HUES48 (cell line): ENCODE measurements around the gene CACNA1C.

Experiments used
- H3K27ac ChIP-seq: one replicate; pipeline ENCODE4 v1.7.0; 2013; ENCODE audit warnings: low read depth, low read length, inconsistent platforms
- H3K27me3 ChIP-seq: 2 replicates; pipeline ENCODE4 v1.6.1; 2013; ENCODE audit warnings: mild to moderate bottlenecking, low read length; ENCODE audit not compliant: control insufficient read depth, insufficient read depth
- H3K36me3 ChIP-seq: 2 replicates; pipeline ENCODE4 v1.6.1; 2013; ENCODE audit warnings: low read length; ENCODE audit not compliant: control insufficient read depth, insufficient read depth
- H3K4me1 ChIP-seq: 2 replicates; pipeline ENCODE4 v1.6.1; 2013; ENCODE audit warnings: mild to moderate bottlenecking, low read length; ENCODE audit not compliant: control insufficient read depth, insufficient read depth
- H3K4me3 ChIP-seq: 2 replicates; pipeline ENCODE4 v1.5.1; 2013; ENCODE audit warnings: mild to moderate bottlenecking, low read depth, low read length
- H3K9ac ChIP-seq: 2 replicates; pipeline ENCODE4 v1.6.1; 2013; ENCODE audit warnings: mild to moderate bottlenecking, low read depth, low read length, moderate library complexity
- H3K9me3 ChIP-seq: 2 replicates; pipeline ENCODE4 v1.6.1; 2013; ENCODE audit warnings: low read length; ENCODE audit not compliant: control insufficient read depth, insufficient read depth

Gene CACNA1C

DNA sequence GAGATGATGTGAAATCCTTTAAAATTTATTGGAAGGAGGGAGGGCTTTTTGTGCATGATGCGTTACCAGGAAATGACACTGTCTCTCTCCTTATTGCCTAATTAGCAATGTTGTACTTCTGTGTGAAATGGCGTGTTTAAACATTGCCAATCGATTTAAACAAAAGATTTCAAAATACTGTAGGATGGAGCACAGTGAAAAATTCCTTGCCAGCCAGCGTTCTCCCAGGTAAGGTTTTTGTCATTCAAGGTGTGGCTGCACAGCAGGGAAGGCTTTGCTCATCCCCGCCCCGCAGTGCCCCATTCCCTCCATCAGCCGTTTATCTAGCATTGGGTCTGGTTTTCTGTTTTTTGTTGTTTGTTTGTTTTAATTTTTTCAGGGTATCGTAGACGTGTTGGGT lies 137.3 kb downstream of the CACNA1C start:
- Histone ChIP-seq H3K36me3 (no peaks in the 10 kb centered on the region), H3K4me3 (0 out of 2 replicates have a peak overlapping the region, but pooled peaks have one; percentile 23), H3K4me1 (peaks cover 32% of the 10 kb centered on the region), H3K27me3 (no peaks in the 10 kb centered on the region), H3K9me3 (no peaks in the 10 kb centered on the region), H3K27ac (no peak overlapping the region), H3K9ac (no peak overlapping the region)

DNA sequence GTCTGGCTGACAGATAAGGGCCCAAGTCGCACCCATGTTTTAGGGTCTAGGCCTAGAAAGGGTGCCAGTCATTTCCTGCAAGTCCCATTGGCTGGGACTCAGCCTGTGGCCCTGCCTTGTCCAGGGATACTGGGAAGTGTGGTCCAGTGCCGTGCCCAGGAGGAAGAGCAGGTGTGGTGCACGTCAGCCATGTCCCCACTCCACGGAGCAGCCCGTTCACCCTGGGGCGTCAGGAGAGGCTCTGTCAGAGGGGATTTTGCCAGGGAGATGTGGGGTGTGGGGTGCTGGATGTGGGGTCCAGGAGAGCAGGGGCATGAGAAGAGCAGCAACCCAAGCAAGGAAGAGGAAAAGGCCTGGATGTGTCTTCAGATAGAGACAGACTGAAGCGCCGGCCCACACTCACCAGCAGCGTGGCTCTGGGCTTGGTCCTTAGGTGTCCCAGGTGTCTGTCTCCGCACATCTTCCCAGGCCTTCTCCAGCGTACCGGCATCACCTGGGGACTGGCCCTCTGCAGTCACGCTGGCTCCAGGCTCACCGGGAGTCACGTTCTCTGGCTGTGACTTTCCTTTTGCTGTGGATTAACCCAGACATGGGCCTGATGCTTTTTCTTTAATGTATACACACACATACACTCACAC lies 138.2 kb downstream of the CACNA1C start:
- Histone ChIP-seq H3K27ac (no peak overlapping the region), H3K27me3 (no peaks in the 10 kb centered on the region), H3K9ac (no peak overlapping the region), H3K9me3 (no peaks in the 10 kb centered on the region), H3K4me1 (peaks cover 32% of the 10 kb centered on the region), H3K4me3 (no peak overlapping the region), H3K36me3 (no peaks in the 10 kb centered on the region)

DNA sequence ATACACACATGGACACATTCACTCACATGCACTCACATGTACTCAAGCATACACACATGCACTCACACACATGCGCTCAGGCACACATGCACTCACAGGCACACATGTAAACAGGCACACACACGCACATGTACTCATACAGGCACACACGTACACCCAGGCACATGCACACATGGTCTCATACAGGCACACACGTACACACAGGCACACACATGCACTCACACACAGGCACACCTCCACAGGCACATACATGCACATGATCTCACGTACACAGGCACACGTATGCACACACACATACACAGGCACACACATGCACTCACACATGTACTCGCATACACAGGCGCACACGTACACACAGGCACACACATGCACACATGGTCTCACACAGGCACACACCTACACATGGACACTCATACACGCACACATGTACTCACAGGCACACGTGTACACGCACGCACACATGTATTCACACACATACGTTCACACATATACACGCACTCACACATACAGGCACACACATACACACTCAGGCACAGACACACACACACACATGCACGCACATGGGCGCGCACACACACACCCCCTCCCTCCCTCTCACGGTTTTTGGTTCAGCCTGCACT lies 138.9 kb downstream of the CACNA1C start:
- Histone ChIP-seq H3K9ac (no peak overlapping the region), H3K27ac (no peak overlapping the region), H3K36me3 (no peaks in the 10 kb centered on the region), H3K4me3 (no peak overlapping the region), H3K9me3 (no peaks in the 10 kb centered on the region), H3K27me3 (no peaks in the 10 kb centered on the region), H3K4me1 (peaks cover 35% of the 10 kb centered on the region)

DNA sequence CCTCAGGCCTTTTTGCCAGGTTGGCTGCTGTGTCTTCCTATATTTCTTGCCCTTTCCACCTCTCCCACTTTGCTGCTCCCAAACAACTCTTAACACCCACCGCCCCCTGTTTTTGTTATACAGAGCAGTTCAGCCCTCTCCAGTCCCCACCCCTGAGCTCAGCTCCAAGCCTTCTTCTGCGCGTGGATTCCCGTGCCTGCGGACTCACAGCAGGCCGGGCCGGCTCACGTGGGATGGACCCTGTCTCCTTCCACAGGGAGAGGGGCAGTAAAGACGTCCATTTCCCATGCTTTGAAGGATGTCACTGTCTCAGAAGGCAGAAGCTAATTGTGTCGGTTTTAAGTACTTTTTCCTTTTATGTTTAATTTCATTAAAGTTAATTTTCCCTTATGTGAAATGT lies 139.4 kb downstream of the CACNA1C start:
- no peaks in the 10 kb centered on the region for H3K9me3 ChIP-seq
- H3K9ac ChIP-seq, result no peak overlapping the region
- H3K4me1 ChIP-seq, result peaks cover 41% of the 10 kb centered on the region
- H3K27ac ChIP-seq, result no peak overlapping the region
- no peaks in the 10 kb centered on the region for H3K36me3 ChIP-seq
- H3K27me3 ChIP-seq, result no peaks in the 10 kb centered on the region
- no peak overlapping the region for H3K4me3 ChIP-seq

DNA sequence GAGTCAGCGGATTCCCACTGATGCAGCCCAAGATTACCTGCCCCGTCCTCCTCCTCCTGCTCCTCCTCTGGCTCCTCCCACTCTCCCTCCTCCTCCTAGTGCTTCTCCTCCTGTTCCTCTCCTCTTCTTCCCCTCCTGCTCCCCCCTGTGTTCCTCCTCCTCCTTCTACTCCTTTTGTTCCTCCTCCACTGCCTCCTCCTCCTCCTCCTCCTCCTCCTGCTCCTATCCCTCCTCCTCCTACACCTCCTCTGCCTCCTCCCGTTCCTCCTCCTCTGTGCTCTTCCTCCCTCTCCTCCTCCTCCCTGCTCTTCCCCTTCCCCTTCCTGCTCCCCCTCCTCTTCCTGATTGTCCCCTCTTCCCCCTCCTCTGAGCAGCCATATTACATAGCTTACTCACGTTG lies 141.3 kb downstream of the CACNA1C start:
- no peaks in the 10 kb centered on the region for H3K36me3 ChIP-seq
- no peaks in the 10 kb centered on the region for H3K27me3 ChIP-seq
- no peak overlapping the region for H3K9ac ChIP-seq
- peaks cover 58% of the 10 kb centered on the region for H3K4me1 ChIP-seq
- H3K4me3 ChIP-seq, result no peak overlapping the region
- no peak overlapping the region for H3K27ac ChIP-seq
- no peaks in the 10 kb centered on the region for H3K9me3 ChIP-seq

DNA sequence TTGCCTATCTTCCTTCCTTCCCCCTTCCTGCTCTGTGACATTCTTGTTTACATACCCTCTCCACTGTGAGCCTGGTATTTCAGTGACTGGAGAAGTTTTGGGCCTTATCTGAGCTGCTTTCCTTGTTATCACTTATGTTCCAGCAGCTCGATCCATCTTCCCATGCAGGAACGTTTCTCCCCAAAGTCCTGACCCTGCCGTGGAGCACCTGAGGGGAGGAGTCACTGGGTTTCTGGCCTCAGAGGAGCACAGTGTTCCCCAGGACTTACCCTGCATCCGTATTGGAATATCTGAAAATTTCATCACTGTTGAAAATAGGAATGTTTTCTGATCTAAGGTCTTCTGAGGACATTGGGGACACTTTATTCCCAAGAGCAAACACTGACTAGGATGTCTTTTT lies 141.8 kb downstream of the CACNA1C start:
- Histone ChIP-seq H3K27me3 (no peaks in the 10 kb centered on the region), H3K9me3 (no peaks in the 10 kb centered on the region), H3K36me3 (no peaks in the 10 kb centered on the region), H3K4me3 (no peak overlapping the region), H3K9ac (no peak overlapping the region), H3K27ac (no peak overlapping the region), H3K4me1 (peaks cover 57% of the 10 kb centered on the region)

DNA sequence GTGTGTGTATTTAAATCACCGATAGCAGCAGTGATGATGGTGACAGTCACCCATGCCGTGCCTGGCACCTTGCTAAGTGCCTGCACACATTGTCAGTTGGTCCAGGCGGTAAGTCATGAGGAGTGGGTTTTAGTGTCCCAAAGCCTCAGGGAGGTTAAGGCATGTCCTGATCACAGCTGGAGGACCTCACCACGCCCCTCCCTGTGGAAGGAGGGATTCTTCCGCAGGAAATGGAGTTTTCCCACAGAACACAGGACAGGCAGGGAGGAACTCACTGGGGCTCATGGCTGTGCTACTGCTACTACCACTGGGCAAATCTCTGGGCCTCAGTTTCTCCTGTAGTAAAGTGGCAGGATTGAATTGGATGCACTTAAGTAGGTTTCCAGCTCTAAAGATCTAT lies 142.3 kb downstream of the CACNA1C start:
- Histone ChIP-seq H3K27ac (no peak overlapping the region), H3K9me3 (no peaks in the 10 kb centered on the region), H3K4me3 (no peak overlapping the region), H3K9ac (no peak overlapping the region), H3K4me1 (peaks cover 54% of the 10 kb centered on the region), H3K36me3 (no peaks in the 10 kb centered on the region), H3K27me3 (no peaks in the 10 kb centered on the region)

DNA sequence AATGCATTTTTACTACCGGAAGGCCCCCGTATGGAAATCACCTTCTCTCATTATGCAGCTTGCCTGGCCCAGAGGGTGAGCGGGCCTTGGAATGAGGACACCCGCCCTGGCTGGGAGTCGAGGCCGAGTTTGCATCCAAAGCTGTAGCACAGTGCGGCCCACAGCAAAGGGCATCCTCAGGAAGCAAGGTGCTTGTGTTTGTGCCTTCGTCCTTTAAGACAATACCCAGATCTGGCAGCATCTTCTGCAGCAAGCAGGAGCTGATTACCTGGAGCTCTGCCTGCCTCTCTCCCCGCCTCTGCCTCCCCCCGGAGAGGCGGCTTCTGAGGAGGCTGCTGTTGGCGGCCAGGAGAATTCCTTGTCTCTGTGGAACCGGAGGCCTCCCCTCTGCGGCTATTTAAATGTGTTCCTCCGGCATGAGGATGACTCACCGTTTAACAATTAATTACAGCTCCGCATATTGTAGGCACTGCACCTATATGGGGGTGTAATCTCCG lies 145.3 kb downstream of the CACNA1C start:
- Histone ChIP-seq H3K4me3 (peak overlapping the region; percentile 42; the same call in 1 of the 2 replicates), H3K27ac (peak overlapping the region; percentile 79), H3K9ac (0 out of 2 replicates have a peak overlapping the region, but pooled peaks have one; percentile 9), H3K27me3 (no peaks in the 10 kb centered on the region), H3K4me1 (peaks cover 34% of the 10 kb centered on the region), H3K36me3 (no peaks in the 10 kb centered on the region), H3K9me3 (no peaks in the 10 kb centered on the region)

DNA sequence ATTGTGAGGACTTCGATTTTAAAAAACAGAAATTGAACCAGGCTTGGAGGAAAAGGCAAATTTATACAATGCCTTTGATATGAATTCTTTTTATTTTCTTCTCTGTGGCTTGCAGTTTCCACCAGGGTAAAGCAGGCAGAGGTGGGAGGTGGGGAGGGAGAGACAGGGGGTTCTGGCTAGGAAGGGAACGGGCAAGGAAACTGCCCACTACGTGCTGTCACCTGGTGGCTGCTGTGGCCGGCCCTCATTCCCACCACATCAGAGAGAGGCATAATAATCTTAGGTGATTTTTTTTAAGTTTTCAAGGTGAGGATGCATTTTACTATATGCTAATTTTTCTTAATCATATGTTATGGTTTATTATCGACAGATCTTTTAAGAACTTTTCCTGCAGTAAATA lies 145.8 kb downstream of the CACNA1C start:
- no peaks in the 10 kb centered on the region for H3K27me3 ChIP-seq
- H3K9me3 ChIP-seq, result no peaks in the 10 kb centered on the region
- no peak overlapping the region for H3K9ac ChIP-seq
- peak overlapping the region; percentile 79 for H3K27ac ChIP-seq
- H3K4me3 ChIP-seq, result peak overlapping the region; percentile 42; the same call in 1 of the 2 replicates
- H3K4me1 ChIP-seq, result peaks cover 34% of the 10 kb centered on the region
- no peaks in the 10 kb centered on the region for H3K36me3 ChIP-seq

DNA sequence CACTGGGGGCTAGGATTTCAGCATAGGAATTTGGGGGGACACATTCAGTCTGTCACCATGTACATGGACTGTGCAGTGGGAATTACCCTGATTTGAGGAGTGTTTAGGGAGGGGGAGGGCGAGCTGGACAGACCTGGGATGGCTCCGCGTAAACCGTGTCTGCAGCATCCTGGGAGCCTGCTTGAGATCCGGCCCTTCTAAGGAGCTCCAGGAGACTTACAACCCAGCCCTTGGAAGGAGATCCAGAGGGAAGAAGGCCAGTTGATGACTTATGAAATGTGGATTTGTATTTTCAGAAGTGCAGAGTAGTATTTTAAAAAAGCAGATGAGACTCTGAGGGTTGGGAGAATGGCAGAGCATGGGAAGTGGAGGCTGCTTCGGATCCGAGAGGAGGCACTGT lies 153.2 kb downstream of the CACNA1C start:
- H3K9ac ChIP-seq, result no peak overlapping the region
- 0 out of 2 replicates have a peak, but pooled peaks cover 5% of the 10 kb centered on the region for H3K4me1 ChIP-seq
- no peaks in the 10 kb centered on the region for H3K36me3 ChIP-seq
- H3K27me3 ChIP-seq, result no peaks in the 10 kb centered on the region
- H3K27ac ChIP-seq, result no peak overlapping the region
- H3K4me3 ChIP-seq, result no peak overlapping the region
- no peaks in the 10 kb centered on the region for H3K9me3 ChIP-seq

DNA sequence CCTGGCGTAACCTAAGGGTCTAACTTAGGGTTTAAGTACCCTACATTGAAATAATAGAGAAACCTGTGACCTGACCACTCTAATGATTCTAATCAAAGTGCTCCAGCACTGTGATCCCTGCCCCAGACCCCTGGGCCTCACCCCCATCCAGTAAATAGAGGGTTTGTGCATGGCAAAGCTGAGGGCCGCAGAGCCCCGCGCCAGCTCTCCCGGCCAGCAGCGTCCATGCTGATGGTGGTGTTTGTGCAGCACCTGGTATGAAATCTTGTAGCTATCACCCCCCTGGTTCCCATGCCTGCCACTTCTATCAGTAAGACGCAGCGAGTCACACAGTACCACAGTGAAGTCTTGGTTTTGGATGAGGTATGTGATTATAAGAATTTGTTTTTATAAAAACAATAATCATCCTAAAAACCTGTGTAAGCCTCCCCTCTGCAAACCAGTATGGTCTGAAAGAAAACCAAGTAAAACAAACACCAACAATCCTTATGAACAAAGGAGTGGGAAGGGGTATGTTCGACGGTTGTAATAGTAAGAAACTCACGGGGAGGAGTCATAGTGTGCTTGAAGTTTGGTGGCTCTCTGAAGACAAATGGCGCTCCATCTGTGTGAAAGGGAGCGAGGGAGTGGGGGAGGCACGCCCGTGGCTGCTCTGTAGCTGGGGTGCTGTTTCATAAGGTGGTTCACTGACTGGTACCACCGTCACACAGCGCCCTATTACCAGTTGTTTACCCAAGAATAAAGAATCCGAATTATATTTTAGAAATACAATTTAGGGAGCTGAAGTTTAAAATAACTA lies 156.2 kb downstream of the CACNA1C start:
- Histone ChIP-seq H3K4me3 (no peak overlapping the region), H3K9me3 (no peaks in the 10 kb centered on the region), H3K9ac (no peak overlapping the region), H3K36me3 (no peaks in the 10 kb centered on the region), H3K27ac (no peak overlapping the region), H3K4me1 (peaks cover 14% of the 10 kb centered on the region), H3K27me3 (no peaks in the 10 kb centered on the region)
